Measurements from ENCODE around the gene PLCB1.

DNA sequence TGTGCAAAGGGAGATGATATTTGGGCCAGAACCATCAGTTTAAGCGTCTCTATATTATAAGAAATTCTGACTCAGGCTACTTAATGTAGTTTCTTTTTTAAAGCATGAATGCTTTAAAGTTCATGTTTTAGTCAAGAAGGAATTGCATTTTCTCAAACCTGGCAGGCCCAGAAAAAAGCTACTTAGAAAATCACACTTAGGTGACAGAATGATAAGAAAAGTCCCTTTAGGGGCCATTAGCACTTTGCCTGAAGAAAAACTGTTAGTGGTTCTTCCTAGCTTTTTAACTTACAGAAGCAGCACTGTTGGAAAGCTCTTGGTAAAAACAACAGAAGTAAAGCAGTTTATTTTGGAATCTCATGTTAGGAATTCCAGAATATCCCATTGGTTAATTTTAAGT, 387.8 kb downstream of the PLCB1 start:
- TF ChIP-seq, protein P1, sequence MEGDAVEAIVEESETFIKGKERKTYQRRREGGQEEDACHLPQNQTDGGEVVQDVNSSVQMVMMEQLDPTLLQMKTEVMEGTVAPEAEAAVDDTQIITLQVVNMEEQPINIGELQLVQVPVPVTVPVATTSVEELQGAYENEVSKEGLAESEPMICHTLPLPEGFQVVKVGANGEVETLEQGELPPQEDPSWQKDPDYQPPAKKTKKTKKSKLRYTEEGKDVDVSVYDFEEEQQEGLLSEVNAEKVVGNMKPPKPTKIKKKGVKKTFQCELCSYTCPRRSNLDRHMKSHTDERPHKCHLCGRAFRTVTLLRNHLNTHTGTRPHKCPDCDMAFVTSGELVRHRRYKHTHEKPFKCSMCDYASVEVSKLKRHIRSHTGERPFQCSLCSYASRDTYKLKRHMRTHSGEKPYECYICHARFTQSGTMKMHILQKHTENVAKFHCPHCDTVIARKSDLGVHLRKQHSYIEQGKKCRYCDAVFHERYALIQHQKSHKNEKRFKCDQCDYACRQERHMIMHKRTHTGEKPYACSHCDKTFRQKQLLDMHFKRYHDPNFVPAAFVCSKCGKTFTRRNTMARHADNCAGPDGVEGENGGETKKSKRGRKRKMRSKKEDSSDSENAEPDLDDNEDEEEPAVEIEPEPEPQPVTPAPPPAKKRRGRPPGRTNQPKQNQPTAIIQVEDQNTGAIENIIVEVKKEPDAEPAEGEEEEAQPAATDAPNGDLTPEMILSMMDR (IDR thresholded peaks at IDR 0.05; ENCODE audit: insufficient read depth, low read depth, low read length), result no peak
- no peak for TF ChIP-seq EZH2 (IDR thresholded peaks at IDR 0.05; ENCODE audit: insufficient read depth, low read length)

Measured in astrocyte (in vitro differentiated cells and primary cell).